Measurements from ENCODE around the gene DSCAM.

- no peak for TF ChIP-seq CTCF (IDR thresholded peaks at IDR 0.05 in 4 of 5, conservative IDR thresholded peaks at IDR 0.05 in 1 of 5)
- no peak for TF ChIP-seq POLR2A (IDR thresholded peaks at IDR 0.05)
Measured at GRCh38 chr21:40886931-40887330, 40.0 kb upstream of the DSCAM start.
